ENCODE data around the gene OR51D1. TPM values are rescaled to one million over a fixed set of nuclear protein-coding genes. Genes with fewer than 3 reads are reported as not detected.

OR51D1 gene
- total RNA-seq, 1 donor from 2014 or later, result not detected

GRCh38 chr11:4664786-4665185 is 27.5 kb downstream of the OR51D1 start:
- Mint-ChIP-seq H3K27ac (no peak overlapping the region), H3K36me3 (no peaks in the 10 kb centered on the region)

GRCh38 chr11:4665424-4665823 is 28.1 kb downstream of the OR51D1 start:
- DNase-seq (ENCODE audit: extremely low spot score, unreplicated experiment), result no peak
- H3K27ac Mint-ChIP-seq, result no peak overlapping the region

More at GRCh38 chr11:4664786-4665185, 27.5 kb downstream of the OR51D1 start:
- H3K9me3 Mint-ChIP-seq, result peaks cover 3% of the 10 kb centered on the region
- TF ChIP-seq CTCF (conservative IDR thresholded peaks at IDR 0.05), result no peak
- no peak for DNase-seq (ENCODE audit: extremely low spot score, unreplicated experiment)
- H3K4me1 Mint-ChIP-seq (ENCODE audit: unreplicated experiment), result no peaks in the 10 kb centered on the region
- peaks cover 2% of the 10 kb centered on the region for H3K27me3 Mint-ChIP-seq
- no peak overlapping the region for H3K4me3 Mint-ChIP-seq

GRCh38 chr11:4671741-4672140 is 34.5 kb downstream of the OR51D1 start:
- DNase-seq (ENCODE audit: extremely low spot score, unreplicated experiment), result no peak
- no peaks in the 10 kb centered on the region for H3K36me3 Mint-ChIP-seq
- no peak overlapping the region for H3K27ac Mint-ChIP-seq
- H3K4me3 Mint-ChIP-seq, result no peak overlapping the region
- TF ChIP-seq CTCF (conservative IDR thresholded peaks at IDR 0.05), result no peak
- peaks cover 3% of the 10 kb centered on the region for H3K9me3 Mint-ChIP-seq
- H3K27me3 Mint-ChIP-seq, result no peaks in the 10 kb centered on the region
- H3K4me1 Mint-ChIP-seq (ENCODE audit: unreplicated experiment), result no peaks in the 10 kb centered on the region

More at GRCh38 chr11:4665424-4665823, 28.1 kb downstream of the OR51D1 start:
- H3K27me3 Mint-ChIP-seq, result peaks cover 2% of the 10 kb centered on the region
- peaks cover 3% of the 10 kb centered on the region for H3K9me3 Mint-ChIP-seq
- H3K36me3 Mint-ChIP-seq, result no peaks in the 10 kb centered on the region
- no peaks in the 10 kb centered on the region for H3K4me1 Mint-ChIP-seq (ENCODE audit: unreplicated experiment)
- no peak for TF ChIP-seq CTCF (conservative IDR thresholded peaks at IDR 0.05)
- no peak overlapping the region for H3K4me3 Mint-ChIP-seq

GRCh38 chr11:4672470-4672869 is 35.2 kb downstream of the OR51D1 start:
- Mint-ChIP-seq H3K27me3 (no peaks in the 10 kb centered on the region), H3K27ac (no peak overlapping the region), H3K36me3 (no peaks in the 10 kb centered on the region), H3K9me3 (peaks cover 3% of the 10 kb centered on the region), H3K4me1 (ENCODE audit: unreplicated experiment) (no peaks in the 10 kb centered on the region), H3K4me3 (no peak overlapping the region)
- no peak for DNase-seq (ENCODE audit: extremely low spot score, unreplicated experiment)
- TF ChIP-seq CTCF (conservative IDR thresholded peaks at IDR 0.05), result no peak

GRCh38 chr11:4673781-4674180 is 36.5 kb downstream of the OR51D1 start:
- Mint-ChIP-seq H3K27me3 (no peaks in the 10 kb centered on the region), H3K4me1 (ENCODE audit: unreplicated experiment) (no peaks in the 10 kb centered on the region), H3K4me3 (no peak overlapping the region), H3K27ac (no peak overlapping the region), H3K36me3 (no peaks in the 10 kb centered on the region), H3K9me3 (peaks cover 3% of the 10 kb centered on the region)
- no peak for DNase-seq (ENCODE audit: extremely low spot score, unreplicated experiment)
- TF ChIP-seq CTCF (conservative IDR thresholded peaks at IDR 0.05), result no peak

- H3K9me3 Mint-ChIP-seq, result no peaks in the 10 kb centered on the region
- no peaks in the 10 kb centered on the region for H3K4me1 Mint-ChIP-seq (ENCODE audit: unreplicated experiment)
- DNase-seq (ENCODE audit: extremely low spot score, unreplicated experiment), result no peak
- H3K27ac Mint-ChIP-seq, result no peak overlapping the region
- H3K36me3 Mint-ChIP-seq, result no peaks in the 10 kb centered on the region
- H3K4me3 Mint-ChIP-seq, result no peak overlapping the region
- H3K27me3 Mint-ChIP-seq, result no peaks in the 10 kb centered on the region
- no peak for TF ChIP-seq CTCF (conservative IDR thresholded peaks at IDR 0.05)
Observed at GRCh38 chr11:4677948-4678347, 40.7 kb downstream of the OR51D1 start.

Measured in type B pancreatic cell (in vitro differentiated cells).